Peyer's patch (tissue), 4 donors: Measurements from ENCODE around the gene REN.

Experiments
- POLR2A ChIP-seq, 2 donors: fragments of 450-650 bp; IDR thresholded peaks; one replicate each; pipeline ENCODE4 v1.5.1; 2017; ENCODE audit warnings: antibody characterized with exemption in 2 of 2, mild to moderate bottlenecking in 2 of 2, moderate library complexity in 2 of 2
- TF ChIP-seq, protein P1 (sequence below), 6 experiments: fragments of 450-650 bp in 4 of 6; fragments of 200-600 bp in 2 of 6; sonication (generic) in 1 of 6; IDR thresholded peaks; one replicate each; pipeline ENCODE4 v1.5.1; 2017 to 2019; ENCODE audit warnings: antibody characterized with exemption in 6 of 6, mild to moderate bottlenecking in 3 of 6, moderate library complexity in 1 of 6

DNA sequence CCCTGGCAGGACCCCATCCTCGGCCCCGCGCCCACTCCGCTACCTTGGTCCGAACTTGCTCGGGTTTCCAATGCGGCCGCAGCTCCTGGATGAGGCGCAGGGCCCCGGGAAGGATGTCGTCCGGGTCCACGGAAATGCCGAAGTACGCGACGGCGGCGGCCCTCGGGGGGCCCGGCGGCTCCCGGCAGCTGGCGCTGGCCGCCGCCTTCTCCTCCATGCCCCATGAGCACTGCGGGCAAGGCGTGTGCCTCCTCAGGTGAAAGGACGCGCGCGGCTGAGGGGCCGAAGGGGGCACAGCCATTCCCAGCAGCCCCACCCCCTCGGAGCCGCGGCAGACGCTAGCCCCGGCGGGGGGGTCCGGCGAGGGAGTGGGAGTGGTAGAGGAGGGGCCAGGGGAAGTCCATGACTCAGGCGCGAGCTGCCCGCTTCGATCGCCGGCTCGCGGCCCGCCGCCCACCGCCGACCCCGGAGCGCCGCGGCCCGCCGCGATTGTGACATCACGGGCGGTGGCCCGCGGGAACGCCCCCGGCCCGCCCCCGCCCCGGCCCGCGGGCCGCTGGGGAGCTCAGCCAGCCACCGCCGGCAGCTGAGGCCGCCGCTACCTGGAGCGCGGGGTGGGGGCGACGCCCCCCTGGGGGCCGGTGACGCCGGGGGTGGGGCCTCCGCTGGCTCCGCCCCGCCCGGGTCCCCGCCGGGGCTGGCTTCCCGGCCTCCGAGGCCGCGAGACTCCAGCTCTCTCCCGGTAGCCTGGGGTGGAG, 14.4 kb downstream of the REN start, which contains the start of gene ETNK2:
- TF ChIP-seq, protein P1, sequence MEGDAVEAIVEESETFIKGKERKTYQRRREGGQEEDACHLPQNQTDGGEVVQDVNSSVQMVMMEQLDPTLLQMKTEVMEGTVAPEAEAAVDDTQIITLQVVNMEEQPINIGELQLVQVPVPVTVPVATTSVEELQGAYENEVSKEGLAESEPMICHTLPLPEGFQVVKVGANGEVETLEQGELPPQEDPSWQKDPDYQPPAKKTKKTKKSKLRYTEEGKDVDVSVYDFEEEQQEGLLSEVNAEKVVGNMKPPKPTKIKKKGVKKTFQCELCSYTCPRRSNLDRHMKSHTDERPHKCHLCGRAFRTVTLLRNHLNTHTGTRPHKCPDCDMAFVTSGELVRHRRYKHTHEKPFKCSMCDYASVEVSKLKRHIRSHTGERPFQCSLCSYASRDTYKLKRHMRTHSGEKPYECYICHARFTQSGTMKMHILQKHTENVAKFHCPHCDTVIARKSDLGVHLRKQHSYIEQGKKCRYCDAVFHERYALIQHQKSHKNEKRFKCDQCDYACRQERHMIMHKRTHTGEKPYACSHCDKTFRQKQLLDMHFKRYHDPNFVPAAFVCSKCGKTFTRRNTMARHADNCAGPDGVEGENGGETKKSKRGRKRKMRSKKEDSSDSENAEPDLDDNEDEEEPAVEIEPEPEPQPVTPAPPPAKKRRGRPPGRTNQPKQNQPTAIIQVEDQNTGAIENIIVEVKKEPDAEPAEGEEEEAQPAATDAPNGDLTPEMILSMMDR (IDR thresholded peaks at IDR 0.05), result no peak
- no peak for TF ChIP-seq POLR2A (IDR thresholded peaks at IDR 0.05)
